Activated CD8-positive, alpha-beta memory T cell treated with anti-CD3 and anti-CD28 coated beads, Interleukin-2, amount 50 U/mL, for 4 hours (primary cell): ENCODE measurements around the gene COPB1.

Experiments
- DNase-seq: peaks from one replicate; pipeline ENCODE4 v3.0.0-alpha.2; 2020

COPB1 gene

DNA sequence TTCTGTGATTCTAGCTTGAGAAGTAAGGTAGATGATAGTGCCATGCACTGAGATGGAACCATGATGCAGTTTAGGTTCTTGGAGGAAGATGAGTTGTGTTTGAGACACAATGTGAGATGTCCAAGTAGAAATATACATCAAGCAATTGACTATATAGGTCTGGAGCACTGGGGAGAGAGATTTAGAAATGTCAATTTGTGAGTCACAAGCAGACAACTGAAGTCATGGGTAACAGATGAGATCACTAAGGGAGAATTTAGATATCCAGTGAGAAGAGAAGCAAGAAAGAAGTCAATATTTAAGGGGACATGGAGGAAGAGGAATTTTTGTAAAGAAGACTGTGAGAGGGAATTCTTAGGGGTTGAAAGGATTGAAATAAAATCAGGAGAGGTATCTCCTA is 75.5 kb downstream of the COPB1 start:
- DNase-seq: no peak

DNA sequence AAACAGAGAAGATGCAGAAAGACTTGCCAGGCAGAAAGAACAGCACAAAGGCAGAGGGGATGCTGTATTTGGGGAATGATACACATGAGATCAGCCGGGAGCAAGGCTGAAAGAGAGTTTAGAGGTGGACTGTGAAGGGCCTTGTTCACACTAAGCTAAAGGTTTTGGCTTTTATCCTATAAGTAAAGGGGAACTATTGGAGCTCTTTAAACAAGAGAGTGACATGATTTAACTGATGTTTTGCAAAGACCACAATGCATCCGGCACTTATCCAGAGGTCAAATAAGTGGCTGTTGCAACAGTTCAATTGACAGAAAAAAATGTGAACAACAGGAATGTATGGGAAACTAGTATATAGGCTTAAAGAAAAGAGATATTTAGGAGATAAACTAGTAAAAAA is 76.0 kb downstream of the COPB1 start:
- DNase-seq: no peak

DNA sequence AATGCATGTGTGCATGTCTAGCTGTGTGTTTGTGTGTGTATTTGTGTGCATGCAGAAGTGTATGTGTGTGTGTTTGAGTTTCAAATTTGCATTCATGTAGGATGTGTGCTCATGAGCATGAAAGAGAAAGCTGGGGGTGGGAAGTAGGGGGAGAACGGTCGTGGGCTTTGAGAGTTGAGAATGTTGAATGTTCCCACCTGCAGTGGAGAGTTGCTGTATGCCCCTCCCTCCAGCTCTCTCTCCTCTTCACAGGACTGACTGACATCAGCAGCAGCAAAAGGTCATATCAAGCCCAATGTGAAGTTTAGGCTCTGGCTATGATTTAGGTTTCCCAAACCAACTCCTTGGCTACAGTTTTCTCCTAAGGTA is 76.8 kb downstream of the COPB1 start:
- DNase-seq: no peak

DNA sequence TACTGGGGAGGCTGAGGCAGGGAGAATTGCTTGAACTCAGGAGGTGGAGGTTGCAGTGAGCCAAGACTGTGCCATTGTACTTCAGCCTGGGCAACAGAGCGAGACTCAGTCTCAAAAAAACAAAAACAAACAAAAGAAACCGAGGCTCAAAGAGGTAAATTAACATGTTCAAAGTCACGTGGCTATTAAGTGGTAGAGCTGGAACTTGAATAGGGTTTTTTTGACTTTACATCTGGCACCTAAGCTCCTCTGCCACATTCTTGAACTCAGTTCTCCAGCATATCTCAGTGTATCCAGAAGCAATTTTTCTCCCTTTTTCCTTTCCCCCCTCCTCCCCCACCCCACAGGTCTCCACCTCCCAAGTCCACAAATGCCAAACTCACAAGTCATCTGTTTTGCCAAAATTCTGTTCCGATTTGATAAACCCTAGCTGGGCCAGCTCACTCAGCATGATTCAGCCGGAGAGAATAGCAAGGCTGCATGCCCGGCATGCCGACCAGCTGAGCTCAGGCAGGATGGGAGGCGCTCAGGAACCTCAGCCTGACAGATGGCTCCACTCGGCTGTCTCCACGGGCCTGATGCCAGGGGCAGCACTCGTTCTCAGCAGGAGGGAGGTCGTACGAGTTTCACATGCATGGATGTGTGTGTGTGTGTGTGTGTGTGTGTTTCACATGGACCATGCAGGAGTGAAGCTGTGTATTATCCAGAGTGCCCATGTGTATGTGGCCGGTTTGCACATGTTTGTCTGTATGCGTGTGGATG is 77.4 kb downstream of the COPB1 start:
- DNase-seq: no peak

DNA sequence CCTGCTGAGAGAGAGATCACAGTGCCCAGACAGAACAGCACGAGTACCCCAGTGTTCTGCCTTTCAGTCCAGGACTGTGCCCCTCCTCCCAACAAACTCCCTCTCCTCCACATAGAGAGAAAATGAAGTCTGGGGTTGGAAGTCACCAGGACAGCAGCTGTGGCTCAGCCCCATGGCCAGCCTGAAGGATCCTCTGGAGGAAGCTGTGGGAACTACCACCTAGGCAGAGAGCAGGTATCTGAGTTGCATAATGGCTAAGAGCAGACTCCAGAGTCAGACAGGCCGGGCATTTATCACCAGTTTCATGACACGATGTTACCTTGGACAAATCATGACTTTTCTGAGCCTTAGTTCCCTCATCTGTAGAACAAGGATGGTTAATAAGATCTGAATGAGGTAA is 79.4 kb downstream of the COPB1 start:
- no peak for DNase-seq

DNA sequence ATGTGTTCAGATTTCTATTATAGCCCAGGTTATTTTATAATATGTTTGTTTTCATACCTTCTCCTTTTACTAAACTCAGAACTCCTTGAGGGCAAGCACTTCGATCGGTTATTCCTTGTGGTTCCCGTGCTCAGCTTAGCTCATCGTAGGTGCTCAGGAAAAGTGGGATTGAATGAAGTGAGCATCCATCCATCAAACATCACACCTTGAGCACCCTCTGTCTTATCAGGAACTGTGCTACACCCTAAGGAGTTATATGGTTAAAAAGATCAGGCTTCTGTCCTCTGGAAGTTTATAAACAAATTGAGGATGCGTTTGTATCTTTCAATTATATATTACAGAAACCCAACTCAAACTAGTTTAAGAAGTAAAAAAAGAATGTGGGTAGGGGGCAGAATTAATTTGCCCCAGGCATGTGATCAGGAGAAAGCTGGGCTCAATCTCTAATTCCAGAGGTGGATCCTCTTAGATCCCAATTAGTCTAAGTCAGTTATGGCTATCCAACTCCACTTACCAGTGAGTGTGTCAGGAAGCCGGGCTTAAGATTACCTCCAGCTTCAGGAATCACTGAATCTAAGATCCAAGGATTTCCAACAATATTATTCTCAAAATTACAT is 80.7 kb downstream of the COPB1 start:
- no peak for DNase-seq

DNA sequence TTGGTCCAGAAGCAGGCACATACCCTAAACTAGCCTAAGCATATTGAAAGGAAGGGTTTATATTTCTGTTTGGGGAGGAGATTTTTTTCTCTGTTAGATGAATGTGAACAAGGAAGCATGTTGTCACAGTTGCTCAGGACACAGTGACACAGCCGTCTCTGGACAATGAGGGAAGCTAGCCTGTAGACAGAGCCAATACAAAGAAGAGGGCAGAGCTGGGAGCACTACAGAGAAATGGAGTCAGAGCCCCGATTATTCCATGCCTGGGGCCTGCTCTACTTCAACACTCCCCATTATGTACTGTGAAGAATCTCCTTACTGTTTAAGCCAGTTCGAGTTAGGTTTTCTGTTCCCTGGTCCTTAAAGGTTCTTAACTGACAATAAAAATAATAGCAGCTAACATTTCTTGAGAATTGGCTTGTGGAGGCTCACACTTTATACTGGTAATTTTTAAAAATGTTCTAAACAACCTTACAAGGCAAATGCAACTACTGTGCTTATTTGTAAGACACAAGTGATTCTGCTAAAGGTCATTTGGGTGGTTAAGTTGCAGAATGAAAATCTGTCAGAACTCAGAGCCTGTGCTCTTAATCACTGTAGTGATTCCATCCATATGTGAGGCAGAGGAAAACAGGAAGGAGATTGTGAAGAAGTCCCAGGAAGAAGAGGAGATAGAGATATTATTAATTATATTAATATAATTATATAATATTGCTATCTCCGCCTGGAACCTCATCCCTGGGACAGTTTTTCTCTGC is 81.8 kb downstream of the COPB1 start:
- DNase-seq: no peak

DNA sequence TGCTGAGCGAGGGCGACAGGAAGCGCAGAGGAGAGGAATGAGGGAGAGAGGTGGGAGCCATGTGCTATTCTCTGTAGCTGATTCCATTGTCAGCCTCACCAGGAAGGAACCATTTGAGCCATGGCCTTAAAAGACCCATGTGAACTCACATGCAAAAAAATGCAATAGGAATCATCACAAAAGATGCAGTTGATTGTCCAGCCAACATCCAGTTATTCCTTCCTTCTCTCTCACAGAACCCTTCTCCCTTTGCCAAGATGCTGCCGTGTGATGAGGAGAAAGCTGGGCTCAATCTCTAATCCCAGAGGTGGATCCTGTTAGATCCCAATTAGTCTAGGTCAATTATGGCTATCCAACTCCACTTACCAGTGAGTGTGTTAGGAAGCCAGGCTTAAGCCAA is 82.4 kb downstream of the COPB1 start:
- no peak for DNase-seq

DNA sequence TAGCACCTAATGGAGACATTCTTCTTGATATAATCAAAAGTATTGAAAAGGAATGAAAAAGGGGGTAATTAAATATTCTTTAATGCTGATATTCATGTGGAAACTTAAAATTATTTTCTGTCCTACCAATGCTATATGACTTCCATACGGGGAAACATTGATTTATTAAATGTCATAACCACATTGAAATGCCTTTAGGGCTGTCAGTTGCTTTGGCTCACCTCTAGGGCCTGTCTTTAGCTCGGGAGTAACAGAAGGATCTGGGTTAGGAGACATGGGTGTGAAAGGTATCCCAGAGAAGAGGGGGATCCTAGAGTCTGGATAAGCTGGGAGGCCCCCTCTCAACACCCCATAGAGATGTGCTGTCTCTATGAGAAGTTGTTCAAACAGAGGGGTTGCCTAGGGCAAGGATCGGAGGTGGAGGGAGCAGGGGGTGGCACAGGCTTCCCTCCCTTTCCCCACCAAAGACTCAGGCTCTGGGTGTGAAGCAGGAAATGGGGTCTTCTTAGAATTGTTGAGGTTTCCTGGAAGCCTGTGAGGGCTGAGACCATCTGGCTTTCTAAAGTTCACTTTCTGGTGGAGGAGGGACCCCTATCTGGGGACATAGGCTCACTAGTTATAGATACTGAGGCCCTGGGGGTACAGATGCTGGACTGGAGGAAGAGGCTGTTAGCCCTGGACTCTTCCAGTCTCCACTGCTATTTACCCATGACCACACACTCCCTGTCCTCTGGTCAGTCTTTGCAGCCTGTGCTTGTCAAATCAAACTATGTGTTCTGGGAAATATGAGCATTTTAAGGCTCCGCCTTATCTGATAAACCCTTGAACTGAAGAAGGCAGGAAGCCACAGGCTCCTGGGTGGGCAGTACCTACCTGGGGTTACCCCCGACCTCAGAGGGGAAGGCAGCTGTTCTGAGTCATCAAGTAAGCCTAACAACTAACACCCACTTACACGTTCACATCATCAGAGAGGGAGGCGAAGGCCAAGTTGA is 84.8 kb downstream of the COPB1 start:
- peak; percentile 76 for DNase-seq

DNA sequence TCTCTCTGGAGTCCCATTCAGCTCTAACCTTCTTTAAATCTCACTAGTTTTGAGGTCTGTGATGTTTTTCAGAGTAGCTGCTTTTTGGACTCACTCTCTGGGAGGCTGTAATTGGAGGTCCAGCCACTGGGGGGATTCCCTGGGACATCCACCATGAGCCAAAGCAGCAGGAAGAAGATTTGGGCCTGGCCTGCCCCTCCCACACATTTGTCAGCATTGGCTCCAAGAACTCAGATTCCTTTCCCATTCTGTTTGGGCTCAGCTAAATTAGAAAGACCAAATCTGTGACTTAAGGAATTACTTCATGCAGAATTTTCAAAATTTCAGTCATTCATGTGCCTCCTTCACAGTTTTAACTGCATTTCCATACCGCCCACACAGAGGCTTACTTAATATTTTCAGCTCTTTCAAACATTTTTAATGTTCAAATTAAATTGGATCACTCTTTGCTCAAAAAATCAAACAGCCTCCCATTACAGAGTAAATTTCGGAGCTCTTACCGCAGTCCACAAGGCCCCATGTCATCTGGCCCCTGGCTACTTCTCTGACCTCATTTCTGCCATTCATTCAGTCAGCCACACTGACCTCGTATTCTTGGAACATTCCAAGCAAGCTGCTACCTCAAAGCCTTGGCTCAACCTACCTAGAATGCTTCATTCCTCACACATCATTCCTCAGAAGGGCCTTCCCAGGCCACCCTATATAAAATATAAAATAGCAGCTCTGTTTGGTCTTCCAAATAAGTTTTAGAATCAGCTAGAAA is 86.1 kb downstream of the COPB1 start:
- no peak for DNase-seq

DNA sequence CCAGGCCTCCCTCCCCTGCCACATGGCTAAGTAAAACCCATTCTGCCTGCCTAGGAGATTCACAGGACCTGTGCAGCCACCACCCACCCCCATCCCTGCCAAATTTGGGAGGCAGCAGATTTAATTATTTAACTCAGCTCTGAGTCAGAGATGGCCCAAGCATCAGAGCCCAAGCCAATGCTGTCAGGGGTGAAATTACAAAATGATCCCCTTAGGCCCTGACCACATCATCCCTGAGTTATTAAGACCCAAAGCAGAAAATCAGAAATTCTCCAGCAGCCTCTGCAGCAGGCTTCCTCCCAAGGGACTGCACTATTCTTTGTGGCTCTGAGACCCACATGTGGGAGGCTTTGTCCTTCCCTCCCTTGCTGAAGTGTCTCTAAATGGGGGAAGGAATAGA is 87.8 kb downstream of the COPB1 start:
- DNase-seq: no peak

DNA sequence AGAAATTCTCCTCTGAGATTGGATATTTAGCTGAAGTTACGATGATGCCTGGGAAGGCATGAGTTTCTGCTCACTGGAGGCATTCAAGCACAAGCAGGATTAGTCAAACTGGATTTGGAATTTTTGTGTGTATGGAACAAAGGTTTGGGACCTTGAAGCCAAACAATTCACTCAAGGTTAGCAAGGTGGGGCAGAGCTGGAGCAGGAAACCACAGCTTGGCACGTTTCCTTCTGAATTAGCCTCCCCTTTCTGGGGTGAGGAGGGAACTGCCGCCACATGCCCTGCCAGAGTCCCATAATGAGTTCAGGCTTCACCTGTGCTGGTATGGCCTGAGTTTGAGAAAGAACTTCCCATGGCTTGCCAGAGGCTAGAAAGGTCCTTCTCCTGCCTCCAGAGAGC is 89.7 kb downstream of the COPB1 start:
- no peak for DNase-seq

DNA sequence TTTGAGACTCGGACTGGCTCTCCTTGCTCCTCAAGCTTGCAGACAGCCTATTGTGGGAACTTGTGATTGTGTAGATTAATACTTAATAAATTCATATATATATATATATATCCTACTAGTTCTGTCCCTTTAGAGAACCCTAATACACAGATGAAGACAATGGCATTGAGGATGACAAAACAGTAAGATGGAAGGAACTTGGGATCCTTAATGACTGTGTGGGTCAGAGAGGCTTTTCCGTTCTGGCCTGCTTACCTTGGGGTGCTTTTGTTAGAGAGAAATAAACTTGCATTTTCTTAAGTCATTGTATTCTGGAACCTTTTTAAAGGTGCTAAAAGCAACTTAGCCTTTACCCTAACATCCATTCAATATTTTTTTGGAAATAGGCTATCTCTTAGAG is 91.0 kb downstream of the COPB1 start:
- no peak for DNase-seq
